Neural progenitor cell (in vitro differentiated cells): ENCODE measurements around the gene SPEN.

Source experiments
- EZH2 ChIP-seq: fragments of 200-600 bp; sonication (generic); IDR thresholded peaks from 2 replicates; pipeline ENCODE4 v1.6.1; 2017; ENCODE audit warnings: antibody characterized with exemption, mild to moderate bottlenecking, moderate library complexity
- EZH2phosphoT487 ChIP-seq: fragments of 200-600 bp; sonication (generic); IDR thresholded peaks from 2 replicates; pipeline ENCODE4 v1.6.1; 2017; ENCODE audit warnings: antibody characterized with exemption
- TF ChIP-seq, protein P1 (sequence below): fragments of 200-600 bp; sonication (generic); IDR thresholded peaks from 2 replicates; pipeline ENCODE4 v1.5.1; 2017; ENCODE audit warnings: antibody characterized with exemption, mild to moderate bottlenecking

DNA sequence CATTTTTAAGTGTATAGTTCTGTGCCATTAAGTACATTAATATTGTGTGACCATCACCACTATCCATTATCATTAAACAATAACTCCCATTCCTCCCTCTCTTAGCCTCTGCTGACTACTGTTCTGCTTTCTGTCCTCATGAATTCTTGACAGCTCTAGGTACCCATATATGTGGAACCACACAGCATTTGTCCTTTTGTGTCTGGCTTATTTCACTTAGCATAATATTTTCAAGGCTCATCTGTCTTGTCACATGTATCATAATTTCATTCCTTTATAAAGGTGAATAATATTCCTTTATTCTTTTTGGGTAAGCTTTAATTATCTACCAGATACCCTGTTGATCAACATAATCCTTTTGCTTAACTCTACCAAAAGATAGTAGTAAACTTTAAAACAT, 47.7 kb downstream of the SPEN start:
- TF ChIP-seq, protein P1, sequence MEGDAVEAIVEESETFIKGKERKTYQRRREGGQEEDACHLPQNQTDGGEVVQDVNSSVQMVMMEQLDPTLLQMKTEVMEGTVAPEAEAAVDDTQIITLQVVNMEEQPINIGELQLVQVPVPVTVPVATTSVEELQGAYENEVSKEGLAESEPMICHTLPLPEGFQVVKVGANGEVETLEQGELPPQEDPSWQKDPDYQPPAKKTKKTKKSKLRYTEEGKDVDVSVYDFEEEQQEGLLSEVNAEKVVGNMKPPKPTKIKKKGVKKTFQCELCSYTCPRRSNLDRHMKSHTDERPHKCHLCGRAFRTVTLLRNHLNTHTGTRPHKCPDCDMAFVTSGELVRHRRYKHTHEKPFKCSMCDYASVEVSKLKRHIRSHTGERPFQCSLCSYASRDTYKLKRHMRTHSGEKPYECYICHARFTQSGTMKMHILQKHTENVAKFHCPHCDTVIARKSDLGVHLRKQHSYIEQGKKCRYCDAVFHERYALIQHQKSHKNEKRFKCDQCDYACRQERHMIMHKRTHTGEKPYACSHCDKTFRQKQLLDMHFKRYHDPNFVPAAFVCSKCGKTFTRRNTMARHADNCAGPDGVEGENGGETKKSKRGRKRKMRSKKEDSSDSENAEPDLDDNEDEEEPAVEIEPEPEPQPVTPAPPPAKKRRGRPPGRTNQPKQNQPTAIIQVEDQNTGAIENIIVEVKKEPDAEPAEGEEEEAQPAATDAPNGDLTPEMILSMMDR, result no peak
- TF ChIP-seq EZH2 (no peak), EZH2phosphoT487 (no peak)
